Activated CD8-positive, alpha-beta memory T cell treated with anti-CD3 and anti-CD28 coated beads, Interleukin-2, amount 50 U/mL, for 1 hour (primary cell): ENCODE measurements around the gene ZEB2.

Experiments
- DNase-seq: peaks from one replicate; pipeline ENCODE4 v3.0.0-alpha.2; 2020; ENCODE audit errors: extremely low read depth

The ZEB2 gene

DNA sequence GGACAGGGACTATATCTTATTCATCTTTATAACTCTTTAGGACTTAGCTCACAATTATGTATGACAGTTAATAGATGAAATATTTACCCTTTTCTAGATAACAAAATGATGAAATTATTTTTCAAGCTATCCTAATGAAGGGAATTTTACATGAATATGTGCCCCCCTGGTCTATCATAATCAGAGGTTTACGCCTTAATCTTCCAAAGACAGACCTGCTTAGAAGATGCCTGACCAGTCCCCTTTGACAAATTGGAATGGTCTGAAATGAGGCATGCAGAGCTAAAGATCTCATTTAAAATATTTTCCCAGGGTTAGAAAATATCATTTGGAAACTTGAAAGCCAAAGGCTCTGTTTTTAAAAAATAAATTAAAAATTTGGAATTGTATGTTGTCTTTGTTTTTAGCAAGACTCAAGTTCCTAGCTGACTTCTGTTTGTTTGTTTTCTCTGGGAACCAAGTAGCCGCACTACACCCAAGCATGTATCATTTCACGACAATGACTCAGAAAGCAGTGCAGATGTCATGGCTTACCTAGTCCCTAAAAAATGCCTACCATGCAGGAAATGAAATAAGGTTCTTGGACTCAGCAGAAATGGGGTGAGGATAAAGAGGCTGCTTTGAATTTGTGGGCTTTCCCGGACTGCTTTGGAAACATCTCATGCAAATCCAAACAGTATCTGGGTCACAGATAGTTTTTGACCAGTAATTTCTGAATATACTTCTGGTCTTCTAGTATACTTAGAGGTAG is 162.1 kb downstream of the ZEB2 start:
- no peak for DNase-seq

DNA sequence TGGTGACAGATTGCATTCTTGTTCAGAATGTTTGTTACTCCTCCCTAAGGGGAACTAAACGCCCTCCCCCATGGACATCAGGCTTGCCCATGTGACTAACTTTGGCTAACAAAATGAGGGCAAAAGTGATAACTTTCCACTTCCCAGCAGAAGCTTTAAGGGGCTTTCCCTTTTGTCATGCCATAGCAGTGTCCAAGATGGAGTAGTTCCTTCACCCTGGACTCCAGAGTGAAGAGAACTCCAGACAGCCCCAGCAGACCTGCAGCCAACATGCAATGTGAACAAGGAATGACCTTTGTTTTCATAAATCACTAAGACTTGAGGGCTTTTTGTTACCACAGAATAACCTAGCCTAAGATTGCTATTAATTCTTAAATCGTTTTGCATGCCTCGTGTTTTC is 163.5 kb downstream of the ZEB2 start:
- DNase-seq: no peak

DNA sequence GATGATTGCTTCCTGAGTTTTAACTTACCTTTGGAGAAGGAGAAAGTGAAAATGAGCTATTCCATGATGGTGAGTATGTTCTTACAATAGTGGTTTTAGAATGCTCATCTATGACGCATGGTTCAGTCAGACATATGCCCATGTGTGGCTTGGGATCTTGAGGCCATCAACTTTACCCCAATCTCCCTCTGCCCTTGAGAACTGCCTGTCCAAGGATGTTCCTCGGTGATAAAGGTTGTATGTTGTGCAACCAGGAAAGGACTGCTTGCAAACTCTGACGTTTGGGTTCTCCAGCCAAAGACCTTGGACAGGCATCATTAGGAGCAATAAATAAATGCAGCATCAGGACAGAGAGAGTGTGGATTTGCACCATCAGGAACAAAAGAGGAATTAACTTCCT is 165.0 kb downstream of the ZEB2 start:
- DNase-seq: no peak

DNA sequence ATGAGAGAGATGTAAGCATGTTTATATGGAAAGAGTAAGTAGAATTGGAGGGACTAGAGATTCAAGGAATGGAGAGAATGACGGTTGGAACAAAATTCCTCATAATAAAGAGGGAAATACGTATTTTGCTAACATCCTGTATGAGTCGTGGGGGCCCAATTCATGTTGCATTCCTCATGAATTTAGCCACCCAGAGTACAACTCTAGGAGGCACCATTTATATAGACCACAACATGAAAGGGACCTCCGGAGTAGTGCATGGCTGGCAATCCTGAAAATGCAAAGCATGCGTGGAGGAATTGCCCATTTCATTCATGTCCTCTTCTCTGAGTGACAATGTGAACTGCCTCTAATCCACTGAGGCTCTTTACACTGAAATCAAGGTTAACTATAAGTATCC is 168.2 kb downstream of the ZEB2 start:
- DNase-seq: no peak

DNA sequence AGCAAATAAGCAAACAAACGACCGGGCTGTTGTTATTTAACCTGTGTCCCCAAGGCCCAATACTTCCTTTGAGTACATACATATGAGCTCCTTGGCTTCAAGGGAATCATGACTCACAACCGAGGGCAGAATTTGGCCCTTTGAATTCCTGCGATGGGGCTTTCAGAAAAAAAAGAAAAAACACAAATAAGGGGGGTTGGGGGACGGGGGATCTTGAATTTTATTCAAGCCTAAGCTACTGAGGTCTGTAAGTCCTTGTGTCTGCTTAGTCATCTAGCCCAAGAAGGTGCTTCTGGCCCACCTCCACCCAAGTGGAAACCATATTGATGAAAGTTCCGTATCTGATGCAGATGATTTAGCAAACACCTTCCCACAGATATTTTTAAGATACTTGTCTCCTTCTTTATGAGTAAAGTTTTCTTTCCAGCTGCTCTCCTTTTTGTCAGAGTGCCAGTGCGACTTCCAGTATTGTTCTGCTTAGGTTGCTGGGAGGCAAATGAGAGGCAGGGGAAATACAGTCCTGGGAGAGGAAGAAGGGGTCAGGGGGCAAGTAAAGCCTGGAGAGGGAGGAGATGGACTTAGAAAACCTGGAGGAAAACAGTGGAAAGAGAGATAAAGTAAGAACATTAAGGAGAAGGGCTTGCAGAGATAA is 169.6 kb downstream of the ZEB2 start:
- DNase-seq: no peak

DNA sequence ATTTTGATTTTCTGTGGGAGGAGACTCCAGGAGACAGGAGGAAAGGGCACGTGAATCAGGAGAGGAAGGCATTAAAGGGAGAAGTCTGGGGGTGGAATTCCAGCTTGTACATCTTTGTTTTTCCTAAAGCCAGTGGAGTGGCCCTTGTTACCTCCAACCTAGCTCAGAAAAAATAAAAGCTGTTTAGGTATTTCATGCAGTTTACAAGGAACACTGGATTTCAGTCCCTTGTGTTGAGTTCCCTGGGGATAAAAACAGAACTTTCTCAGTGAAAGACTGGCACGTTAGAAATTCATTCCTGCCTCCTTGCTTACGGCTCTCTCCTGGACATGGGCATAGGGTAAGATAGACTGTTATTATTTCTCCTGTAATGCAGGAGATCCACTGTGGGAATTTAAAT is 170.2 kb downstream of the ZEB2 start:
- DNase-seq: no peak

DNA sequence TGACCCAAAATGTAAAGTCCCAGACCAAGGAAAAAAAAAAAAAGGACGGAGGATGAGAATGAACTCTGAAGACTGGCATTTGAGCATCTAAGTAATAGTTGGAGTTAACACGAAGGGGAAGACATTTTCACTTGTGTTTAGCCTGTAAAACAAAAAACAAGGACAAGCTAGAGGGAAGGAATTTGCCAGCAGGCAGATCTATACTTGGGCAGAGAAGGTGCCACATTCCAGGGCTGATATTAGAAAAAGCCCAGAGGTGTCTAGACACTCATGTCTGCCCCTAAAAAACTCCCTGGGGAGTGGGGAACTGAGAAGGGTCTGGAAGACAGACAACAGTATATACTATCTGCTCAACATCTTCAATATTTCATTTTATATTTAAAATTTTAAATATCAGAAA is 171.1 kb downstream of the ZEB2 start:
- DNase-seq: no peak

DNA sequence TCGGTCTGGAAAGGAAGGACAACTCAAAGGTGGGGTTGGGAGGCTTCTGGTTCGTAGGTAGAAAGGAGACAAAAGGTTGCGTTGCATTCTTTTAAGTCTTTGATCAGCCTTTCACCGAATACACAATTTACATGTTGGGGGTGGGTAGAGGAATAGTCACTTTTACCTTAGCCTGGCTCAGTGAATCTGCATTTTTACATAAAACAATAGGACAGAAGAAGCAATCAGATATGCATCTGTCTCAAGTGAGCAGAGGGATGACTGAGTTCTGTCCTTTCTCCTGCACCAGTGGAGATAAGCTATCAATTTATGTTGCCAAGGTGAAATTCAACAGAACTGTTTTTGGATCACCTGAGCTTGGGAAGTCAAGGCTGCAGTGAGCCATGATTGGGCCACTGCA is 173.7 kb downstream of the ZEB2 start:
- no peak for DNase-seq

DNA sequence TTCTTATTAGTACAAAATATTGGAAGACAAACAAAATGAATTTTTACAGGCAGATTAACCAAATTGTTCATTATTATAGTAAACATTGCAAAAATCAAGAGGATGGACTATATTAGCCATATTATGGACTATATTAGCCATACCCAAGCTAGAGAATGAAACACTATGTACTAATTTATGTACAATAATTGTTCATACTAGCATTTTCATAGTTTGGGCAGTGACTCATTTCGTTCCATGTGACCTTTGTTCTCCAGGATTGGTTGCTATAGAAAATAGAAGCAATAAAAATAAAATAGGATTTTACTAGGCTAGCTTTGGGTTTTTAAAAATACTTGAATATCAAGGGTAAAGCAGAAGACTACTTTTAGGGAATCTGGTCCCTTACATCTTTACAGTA is 176.8 kb downstream of the ZEB2 start:
- no peak for DNase-seq

DNA sequence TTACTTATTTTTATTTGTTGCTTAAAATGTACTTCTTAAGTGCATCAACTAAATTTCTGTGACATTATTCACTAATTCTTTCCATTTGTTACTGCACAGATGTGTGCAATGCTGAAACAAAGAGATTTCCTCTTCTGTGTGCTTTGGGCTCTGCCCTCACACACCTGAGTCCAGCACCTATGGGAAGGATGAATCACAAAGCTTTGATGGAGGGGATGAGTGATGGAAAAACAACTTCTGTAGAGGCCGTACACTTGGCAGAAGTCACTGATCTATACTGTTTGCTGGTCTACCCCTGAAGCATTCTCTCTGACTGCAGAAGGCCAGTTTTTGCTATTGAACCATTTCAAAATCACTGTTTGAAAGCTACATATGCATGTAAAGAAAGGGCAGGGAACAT is 178.4 kb downstream of the ZEB2 start:
- no peak for DNase-seq

DNA sequence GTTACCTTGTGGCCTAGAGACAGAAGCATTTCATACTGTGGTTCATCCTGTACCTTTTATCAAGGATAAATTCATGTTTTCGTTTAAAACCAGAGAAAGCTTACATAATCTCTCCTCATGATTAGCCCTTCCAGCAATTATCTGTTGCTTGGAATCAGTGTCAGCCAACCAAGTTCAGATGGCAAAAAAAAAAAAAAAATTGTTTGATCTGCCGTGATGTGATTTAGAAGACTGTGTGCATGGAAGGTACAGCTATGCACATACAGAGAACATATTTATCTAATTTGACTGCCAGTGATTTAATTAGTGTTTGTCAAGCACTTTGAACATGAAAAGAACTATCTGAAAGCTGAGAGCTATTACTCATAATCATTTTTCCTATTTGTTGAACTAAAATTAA is 180.9 kb downstream of the ZEB2 start:
- DNase-seq: no peak

DNA sequence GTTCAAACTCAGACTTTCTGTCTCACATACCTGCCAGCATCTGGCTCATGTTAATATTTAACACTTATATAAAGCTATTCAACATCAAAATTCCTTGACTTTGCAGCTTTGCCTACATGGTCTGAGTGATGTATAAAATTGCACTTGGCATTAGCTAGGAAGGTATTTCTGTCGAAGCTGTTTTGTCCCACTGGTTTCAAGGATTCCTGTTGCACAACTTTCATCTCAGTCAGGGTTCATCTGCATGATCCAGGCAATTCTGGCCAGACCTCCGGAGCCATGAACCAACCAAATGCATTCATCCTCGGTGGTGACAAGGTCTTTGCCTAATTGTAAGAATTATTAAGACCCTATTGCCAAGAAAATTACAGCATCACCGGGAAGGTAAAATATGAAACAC is 185.4 kb downstream of the ZEB2 start:
- DNase-seq: no peak
